DMS79 (cell line): ENCODE results near the gene TCF12.
A peak's percentile ranks its signal among the peaks of the same experiment; 100 is the strongest.

ENCODE experiments used
- DNase-seq: peaks from one replicate; lab custom pipeline; 2025; lab: John Stamatoyannopoulos, UW

The TCF12 gene

GRCh38 chr15:57298843-57299550, 380.6 kb downstream of the TCF12 start:
- DNase-seq = no peak

DNA sequence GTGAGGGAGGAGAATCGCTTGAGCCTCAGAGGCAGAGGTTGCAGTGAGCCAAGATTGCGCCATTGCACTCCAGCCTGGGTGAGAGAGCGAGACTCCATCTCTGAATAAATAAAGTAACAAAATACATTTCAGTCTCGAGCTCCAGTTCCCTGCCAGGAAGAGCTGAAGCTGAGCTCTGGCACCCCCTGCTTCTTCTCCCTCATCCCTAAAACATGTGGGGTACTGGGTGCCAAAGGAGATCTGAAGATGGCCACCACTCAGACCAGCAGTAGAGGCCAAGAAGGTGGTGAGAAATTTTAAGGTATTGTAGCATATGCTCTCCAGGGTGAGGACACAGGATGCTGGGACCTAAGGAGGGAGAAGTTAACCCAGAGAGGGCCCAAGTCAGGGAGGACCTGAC, 382.9 kb downstream of the TCF12 start:
- no peak for DNase-seq

GRCh38 chr15:57302640-57303257, 384.3 kb downstream of the TCF12 start:
- no peak for DNase-seq

DNA sequence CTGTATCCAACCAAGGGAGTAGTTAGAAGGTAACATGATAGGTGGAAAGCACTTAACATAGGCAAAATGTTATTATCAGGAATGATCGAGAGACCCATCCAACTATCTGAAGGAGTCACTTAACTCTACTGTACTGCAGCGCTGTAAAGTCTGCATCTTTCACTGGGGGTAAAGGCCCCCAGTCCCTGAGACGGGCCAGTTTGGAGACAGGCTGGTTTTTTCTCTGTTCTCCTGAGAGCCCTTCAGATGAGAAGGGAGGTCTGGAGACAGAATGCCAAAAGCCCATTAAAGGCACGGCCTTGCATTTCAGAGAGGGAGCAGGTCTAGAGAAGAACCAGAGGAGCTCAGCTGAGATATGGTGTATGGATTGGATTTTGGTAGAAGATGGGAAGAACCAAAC, 386.6 kb downstream of the TCF12 start:
- no peak for DNase-seq

DNA sequence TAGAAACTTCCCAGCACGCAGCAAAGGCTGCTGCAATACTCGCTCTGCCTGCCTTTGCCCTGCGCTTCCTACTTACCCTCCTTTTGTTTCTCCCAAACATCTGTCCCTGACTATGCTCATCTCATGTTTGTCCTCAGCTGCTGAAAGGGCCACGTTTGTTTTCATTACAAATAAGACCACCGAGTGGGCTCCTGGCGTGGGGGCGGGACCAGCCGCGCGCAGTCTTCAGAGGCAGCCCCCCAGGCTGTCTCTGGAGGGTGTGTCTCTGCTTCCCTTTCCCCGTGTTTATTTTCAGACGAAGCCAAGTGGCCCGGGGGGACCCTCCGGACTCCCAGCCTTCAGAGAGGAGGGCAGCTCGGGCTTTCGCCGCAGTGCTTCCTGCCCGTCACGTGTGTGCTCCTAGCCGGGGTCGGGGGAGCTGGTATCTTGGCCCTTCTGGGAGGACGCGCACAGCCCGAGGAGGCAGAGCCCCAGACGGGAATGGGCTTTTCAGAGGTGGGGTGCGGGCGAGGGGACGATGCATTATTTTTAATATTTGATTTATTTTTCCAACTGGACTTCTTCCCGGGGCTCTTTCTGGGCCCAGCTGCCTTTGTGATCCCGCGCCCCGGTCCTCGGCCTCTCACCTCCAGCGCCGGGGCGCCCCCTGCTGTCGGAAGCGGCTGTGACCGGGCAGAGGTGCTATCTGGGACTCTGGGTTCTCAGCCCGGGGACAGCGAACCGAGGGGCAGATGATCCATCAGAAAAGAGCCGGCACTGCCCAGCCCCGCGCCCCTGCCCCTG, 387.9 kb downstream of the TCF12 start:
- DNase-seq = peak; percentile 26

GRCh38 chr15:57306944-57307411, 388.5 kb downstream of the TCF12 start:
- no peak for DNase-seq

- no peak for DNase-seq
These were observed 389.2 kb downstream of the TCF12 start for GRCh38 chr15:57307527-57308169.

DNA sequence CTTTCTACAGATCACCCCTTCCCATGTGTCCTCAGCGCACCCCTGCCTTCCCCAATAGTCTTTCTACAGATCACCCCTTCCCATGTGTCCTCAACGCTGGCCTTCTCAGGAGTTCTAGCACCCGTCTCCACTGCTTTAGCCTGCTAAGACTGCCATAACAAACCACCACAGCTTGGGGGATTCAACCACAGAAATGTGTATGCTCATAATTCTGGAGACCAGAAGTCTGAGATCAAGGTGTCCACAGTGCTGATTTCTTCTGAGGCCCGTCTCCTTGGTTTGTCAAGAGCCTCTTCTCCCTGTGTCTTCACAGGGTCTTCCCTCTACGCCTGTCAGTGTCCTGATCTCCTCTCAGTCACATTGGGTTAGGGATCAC, 389.7 kb downstream of the TCF12 start:
- no peak for DNase-seq

DNA sequence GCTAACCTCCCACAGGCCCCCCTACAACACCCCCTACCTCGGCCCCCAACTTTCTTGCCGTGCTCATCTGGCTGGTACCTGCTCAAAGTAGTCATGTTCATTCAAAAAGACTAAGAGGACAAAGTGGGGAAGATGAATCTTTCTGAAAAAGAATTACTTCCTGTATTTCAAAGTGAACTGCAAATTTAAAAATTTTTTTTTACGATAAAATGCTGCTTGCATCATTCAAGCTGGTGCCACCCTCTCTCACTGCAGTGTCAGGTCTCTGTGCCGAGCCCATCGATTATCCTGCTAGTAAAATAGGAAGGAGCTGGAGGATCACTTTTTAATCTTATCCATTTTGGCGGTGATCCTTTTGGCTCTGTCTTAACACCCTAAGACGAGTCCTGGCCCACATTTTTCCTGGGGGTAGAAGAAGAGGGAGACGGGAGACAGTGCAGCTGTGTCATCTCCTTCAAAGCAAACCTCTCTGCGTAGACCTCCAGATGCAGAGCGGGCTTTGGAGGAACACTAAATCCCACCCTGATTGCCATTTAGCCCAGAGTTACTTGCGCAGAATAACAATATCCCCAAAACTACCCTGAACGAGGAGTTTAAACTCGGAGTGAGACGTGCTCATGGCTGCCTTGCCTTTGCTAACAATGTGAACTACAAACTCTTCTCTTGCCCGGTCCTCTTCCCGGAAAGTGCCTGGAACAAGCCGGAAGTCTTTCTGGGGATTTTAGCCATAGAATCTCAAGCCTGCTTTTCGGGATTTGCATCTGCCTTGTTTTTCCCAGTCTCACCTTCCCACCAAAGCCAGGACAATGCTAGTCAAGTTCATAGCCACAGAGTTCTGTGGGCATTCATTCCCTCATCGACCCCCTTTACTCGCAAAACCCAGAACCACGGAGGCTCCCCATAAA, 391.7 kb downstream of the TCF12 start:
- no peak for DNase-seq

GRCh38 chr15:57310876-57311275, 392.4 kb downstream of the TCF12 start:
- no peak for DNase-seq

GRCh38 chr15:57312006-57312317, 393.5 kb downstream of the TCF12 start:
- no peak for DNase-seq

DNA sequence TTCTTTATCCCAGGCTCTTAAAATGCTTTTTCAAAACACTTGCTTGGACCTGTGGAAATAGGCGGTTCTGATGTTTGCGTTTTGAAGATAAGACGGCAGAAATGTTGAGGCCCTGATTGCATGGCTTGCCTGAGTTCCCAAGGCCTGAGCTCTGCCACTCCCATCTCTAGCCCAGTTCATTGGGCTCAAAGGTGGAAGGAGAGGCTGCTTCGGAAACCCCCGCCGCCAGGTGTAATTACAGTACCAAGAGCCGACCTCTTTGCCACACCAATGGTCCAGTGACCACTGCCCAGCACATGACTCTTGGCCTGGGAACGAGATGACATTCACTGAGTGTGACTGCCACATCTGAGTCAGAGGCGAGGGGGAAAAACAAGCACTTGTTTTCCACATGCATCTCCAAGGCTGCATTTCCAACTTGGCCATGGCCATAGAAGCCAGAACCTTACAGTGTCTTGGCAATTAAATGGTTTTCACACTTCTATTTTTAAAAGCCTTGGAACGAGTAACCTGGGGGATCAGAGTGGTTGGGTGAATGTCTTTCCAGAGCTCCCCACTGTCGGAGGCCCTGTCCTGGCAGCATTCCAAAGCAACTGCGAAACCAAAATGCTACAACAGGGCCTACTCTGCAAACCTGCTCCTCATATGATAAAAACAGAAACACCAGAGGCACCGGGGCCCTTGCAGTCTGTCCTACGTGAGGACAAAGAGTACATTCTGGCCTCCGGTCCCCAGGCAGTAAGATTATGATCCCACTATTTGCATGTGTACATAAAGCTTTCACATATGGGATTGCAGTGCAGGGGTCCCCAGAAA, 394.1 kb downstream of the TCF12 start:
- no peak for DNase-seq

- DNase-seq = no peak
These were observed 394.7 kb downstream of the TCF12 start for GRCh38 chr15:57313134-57313483.

GRCh38 chr15:57314221-57314620, 395.8 kb downstream of the TCF12 start:
- no peak for DNase-seq

- no peak for DNase-seq
These were observed 398.0 kb downstream of the TCF12 start for GRCh38 chr15:57316451-57316850.

- no peak for DNase-seq
These were observed 400.9 kb downstream of the TCF12 start for GRCh38 chr15:57319226-57319918.

DNA sequence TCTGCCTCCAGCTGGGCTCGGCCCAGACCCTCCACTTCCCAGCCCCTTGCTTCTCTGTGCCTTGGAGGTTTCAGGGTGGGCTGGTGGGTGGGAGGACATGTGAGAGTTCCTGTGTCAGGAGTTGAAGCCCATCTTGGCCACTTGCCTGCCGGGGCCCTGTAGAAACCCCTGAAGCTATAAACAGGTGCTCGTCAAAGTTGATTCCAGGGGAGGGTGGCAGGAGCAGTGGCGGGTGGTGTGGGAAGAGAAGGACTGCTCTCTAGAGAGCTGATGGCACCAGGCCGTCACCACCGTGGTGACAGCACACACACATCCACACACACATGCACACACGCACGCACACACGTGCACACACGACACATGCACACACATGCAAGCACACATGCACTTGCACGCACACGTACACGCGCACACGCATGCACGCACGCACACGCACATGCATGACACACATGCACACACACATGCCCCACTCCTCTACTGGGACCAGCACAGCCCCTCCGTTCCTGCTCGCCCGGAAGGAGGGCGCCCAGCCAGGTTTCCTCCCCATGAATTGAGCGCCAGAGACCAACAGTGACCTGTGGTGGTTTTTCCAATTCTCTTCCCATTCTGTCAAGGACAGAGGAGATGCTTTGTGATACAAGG, 401.6 kb downstream of the TCF12 start:
- DNase-seq = no peak

GRCh38 chr15:57320631-57321220, 402.3 kb downstream of the TCF12 start:
- DNase-seq = no peak

DNA sequence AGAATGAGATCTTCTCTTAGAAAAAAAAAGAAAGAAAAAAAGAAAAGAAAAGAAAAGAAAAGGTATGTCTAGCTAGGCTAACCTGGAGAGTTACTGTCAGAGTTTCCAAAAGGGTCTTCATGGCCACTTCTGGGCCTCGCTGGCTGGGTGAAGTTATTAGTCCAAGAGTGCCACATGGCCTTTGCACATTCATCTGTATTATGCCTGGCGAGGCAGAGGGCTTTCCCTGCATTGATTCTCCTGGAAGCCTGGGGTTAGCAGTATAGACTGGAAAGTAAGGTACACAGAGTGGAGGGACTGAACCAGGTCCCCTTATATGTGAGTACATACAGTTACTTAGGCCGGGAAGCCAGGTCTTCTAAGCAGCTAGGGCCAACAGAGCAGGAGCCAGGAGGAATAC, 403.0 kb downstream of the TCF12 start:
- DNase-seq = no peak
